ENCODE data around the gene GLT6D1. TPM values are rescaled to one million over a fixed set of nuclear protein-coding genes. Genes with fewer than 3 reads are reported as not detected.

GLT6D1 gene
- total RNA-seq, 2 experiments from 2014 or later: not detected

DNA sequence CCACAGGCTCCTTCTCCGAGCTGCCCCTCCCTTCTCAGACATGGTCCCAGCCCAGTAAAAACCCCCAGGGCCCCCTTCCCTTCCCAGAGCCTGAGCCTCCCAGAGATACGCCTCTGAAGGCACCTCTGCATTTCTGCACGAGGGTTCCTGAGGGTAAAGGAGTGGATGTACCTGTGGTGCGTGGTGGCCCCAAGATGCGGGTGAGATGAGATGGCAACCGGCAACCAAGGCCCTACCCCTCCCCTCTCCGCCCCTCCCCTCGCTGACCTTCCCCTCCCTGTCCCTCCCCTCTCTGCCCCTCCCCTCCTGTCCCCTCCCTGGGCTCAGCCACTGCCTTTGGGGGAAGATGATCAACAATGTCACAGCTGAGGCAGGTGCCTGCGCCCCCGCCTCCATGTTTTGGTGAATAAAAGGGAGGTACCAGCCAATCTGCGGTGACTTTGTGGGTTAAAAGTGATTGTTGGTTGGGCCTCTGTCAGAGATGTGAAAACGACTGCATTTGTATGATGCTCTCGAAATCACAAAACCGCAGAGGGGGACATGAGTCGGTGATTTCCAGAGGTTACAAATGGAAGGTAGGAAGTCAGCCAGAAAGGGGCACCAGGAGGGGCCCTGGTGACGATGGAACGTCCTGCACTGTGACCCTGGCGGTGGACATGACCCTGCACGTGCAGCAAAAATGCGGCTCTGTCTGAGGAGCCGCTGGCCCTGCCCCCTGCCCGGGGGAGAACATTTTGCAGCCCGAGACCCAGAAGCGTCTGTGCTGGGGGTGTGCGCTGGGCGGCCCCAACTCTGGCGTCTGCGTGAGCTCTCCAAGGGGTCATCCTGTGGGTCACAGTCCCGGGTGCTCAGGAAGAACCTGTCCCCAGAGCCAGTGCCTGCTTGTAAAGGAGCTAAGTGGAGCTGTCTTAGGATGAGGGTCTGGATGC lies 27.5 kb upstream of the GLT6D1 start:
- no peak overlapping the region for H2AFZ ChIP-seq (ENCODE audit: low read length)
- no peak overlapping the region for H3K27ac ChIP-seq (ENCODE audit: low read depth, low read length, poor library complexity, severe bottlenecking)
- DNase-seq (ENCODE audit: low spot score): no peak
- no TSS peak for BruUV-seq (replicated peaks)
- no peaks in the 10 kb centered on the region for H3K9me2 ChIP-seq (ENCODE audit: insufficient read depth, low read length)
- H3K4me2 ChIP-seq (ENCODE audit: low read length): no peak overlapping the region
- H3K79me2 ChIP-seq (ENCODE audit: insufficient read depth, low read depth, low read length): no peaks in the 10 kb centered on the region
- intact Hi-C loops (cut with micrococcal nuclease; ENCODE audit: unreplicated experiment): no loop called here
- H4K20me1 ChIP-seq (ENCODE audit: insufficient read depth, low read length): no peaks in the 10 kb centered on the region
- CTCF ChIA-PET (ENCODE audit: unreplicated experiment): interaction anchor here (0.5 kb wide), 1 partner anchor 58 kb away, joined by 3 read pairs; no protein-coding TSS in a partner anchor
- no peaks in the 10 kb centered on the region for H3K9me3 ChIP-seq (ENCODE audit: low read length)
- H3K4me1 ChIP-seq (ENCODE audit: insufficient read depth, low read length, poor library complexity, severe bottlenecking): no peaks in the 10 kb centered on the region
- H3K36me3 ChIP-seq (ENCODE audit: insufficient read depth, low read length): no peaks in the 10 kb centered on the region
- H3K4me3 ChIP-seq (ENCODE audit: low read depth, low read length, poor library complexity, severe bottlenecking): no peak overlapping the region
- no peak for TF ChIP-seq EZH2phosphoT487 (IDR thresholded peaks at IDR 0.05; ENCODE audit: borderline replicate concordance, low read depth, low read length)
- TF ChIP-seq, protein P1, sequence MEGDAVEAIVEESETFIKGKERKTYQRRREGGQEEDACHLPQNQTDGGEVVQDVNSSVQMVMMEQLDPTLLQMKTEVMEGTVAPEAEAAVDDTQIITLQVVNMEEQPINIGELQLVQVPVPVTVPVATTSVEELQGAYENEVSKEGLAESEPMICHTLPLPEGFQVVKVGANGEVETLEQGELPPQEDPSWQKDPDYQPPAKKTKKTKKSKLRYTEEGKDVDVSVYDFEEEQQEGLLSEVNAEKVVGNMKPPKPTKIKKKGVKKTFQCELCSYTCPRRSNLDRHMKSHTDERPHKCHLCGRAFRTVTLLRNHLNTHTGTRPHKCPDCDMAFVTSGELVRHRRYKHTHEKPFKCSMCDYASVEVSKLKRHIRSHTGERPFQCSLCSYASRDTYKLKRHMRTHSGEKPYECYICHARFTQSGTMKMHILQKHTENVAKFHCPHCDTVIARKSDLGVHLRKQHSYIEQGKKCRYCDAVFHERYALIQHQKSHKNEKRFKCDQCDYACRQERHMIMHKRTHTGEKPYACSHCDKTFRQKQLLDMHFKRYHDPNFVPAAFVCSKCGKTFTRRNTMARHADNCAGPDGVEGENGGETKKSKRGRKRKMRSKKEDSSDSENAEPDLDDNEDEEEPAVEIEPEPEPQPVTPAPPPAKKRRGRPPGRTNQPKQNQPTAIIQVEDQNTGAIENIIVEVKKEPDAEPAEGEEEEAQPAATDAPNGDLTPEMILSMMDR (conservative IDR thresholded peaks at IDR 0.05; ENCODE audit: low read length): no peak
- POLR2A ChIA-PET: interaction anchor here (0.6 kb wide), 1 partner anchor 9 kb away, joined by 3 read pairs; no protein-coding TSS in a partner anchor

DNA sequence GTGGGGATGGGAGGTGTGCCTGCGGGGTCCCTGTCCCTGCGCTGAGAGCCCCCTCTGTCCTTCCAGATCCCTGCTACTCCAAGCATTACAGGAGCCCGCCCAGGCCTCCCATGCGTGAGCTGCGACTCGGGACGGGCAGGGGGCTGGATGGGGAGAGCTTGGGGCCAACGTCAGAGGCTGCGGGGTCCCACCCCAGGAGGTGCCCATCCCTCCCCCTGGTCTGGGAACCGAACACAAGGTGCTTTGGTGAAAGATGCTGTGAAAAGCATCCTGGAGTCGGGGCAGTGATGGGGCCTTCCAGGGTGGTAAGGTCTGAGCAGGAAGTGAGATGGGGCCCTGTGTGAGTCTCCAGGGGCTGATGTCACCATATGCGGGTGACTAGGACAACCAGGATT lies 26.5 kb upstream of the GLT6D1 start:
- no peak overlapping the region for H3K4me2 ChIP-seq (ENCODE audit: low read length)
- no peaks in the 10 kb centered on the region for H3K79me2 ChIP-seq (ENCODE audit: insufficient read depth, low read depth, low read length)
- TF ChIP-seq, protein P1 (conservative IDR thresholded peaks at IDR 0.05; ENCODE audit: low read length): no peak
- no peak for TF ChIP-seq EZH2phosphoT487 (IDR thresholded peaks at IDR 0.05; ENCODE audit: borderline replicate concordance, low read depth, low read length)
- no peaks in the 10 kb centered on the region for H4K20me1 ChIP-seq (ENCODE audit: insufficient read depth, low read length)
- CTCF ChIA-PET (ENCODE audit: unreplicated experiment): no interaction called here
- H3K4me1 ChIP-seq (ENCODE audit: insufficient read depth, low read length, poor library complexity, severe bottlenecking): no peaks in the 10 kb centered on the region
- DNase-seq (ENCODE audit: low spot score): no peak
- no peaks in the 10 kb centered on the region for H3K9me2 ChIP-seq (ENCODE audit: insufficient read depth, low read length)
- H2AFZ ChIP-seq (ENCODE audit: low read length): no peak overlapping the region
- intact Hi-C loops (cut with micrococcal nuclease; ENCODE audit: unreplicated experiment): no loop called here
- no TSS peak for BruUV-seq (replicated peaks)
- no peaks in the 10 kb centered on the region for H3K36me3 ChIP-seq (ENCODE audit: insufficient read depth, low read length)
- POLR2A ChIA-PET: no interaction called here
- H3K27ac ChIP-seq (ENCODE audit: low read depth, low read length, poor library complexity, severe bottlenecking): no peak overlapping the region
- no peak overlapping the region for H3K4me3 ChIP-seq (ENCODE audit: low read depth, low read length, poor library complexity, severe bottlenecking)
- H3K9me3 ChIP-seq (ENCODE audit: low read length): no peaks in the 10 kb centered on the region

All from OCI-LY7 (cell line).